Endothelial cell of umbilical vein (primary cell): Measurements from ENCODE around the gene PARP1.

Experiments used
- CTCF ChIP-seq, 2 donors: IDR thresholded peaks; 1 replicate in 1 of 2; 2 replicates in 1 of 2; pipeline ENCODE4 v1.5.1; 2011; ENCODE audit warnings: low read length in 2 of 2, mild to moderate bottlenecking in 2 of 2, moderate library complexity in 2 of 2, control low read depth in 1 of 2, inconsistent platforms in 1 of 2, low read depth in 1 of 2; ENCODE audit not compliant: insufficient read depth in 1 of 2; ENCODE audit errors: extremely low read depth in 1 of 2
- EZH2 ChIP-seq: IDR thresholded peaks from 2 replicates; pipeline ENCODE4 v1.6.1; 2012; ENCODE audit warnings: borderline replicate concordance, low read depth, mild to moderate bottlenecking, moderate library complexity, low read length, inconsistent platforms; ENCODE audit not compliant: severe bottlenecking
- FOS ChIP-seq: IDR thresholded peaks from 2 replicates; pipeline ENCODE4 v1.6.1; 2011; ENCODE audit warnings: mild to moderate bottlenecking, low read length, moderate library complexity, borderline replicate concordance; ENCODE audit not compliant: insufficient read depth
- JUN ChIP-seq: IDR thresholded peaks from 2 replicates; pipeline ENCODE4 v1.6.1; 2011; ENCODE audit warnings: borderline replicate concordance, low read depth; ENCODE audit not compliant: insufficient read length, insufficient read depth
- MAX ChIP-seq: IDR thresholded peaks from 2 replicates; pipeline ENCODE4 v1.6.1; 2011; ENCODE audit not compliant: insufficient read depth, insufficient read length
- MYC ChIP-seq: IDR thresholded peaks from one replicate; pipeline ENCODE4 v1.6.1; 2011; ENCODE audit warnings: mild to moderate bottlenecking, low read depth, low read length
- POLR2A ChIP-seq: IDR thresholded peaks from 2 replicates; pipeline ENCODE4 v1.6.1; 2012; ENCODE audit warnings: low read depth, mild to moderate bottlenecking, control low read depth, low read length
- POLR2AphosphoS5 ChIP-seq: IDR thresholded peaks from 2 replicates; pipeline ENCODE4 v1.6.1; 2012; ENCODE audit warnings: low read depth, mild to moderate bottlenecking, control low read depth, low read length, moderate library complexity; ENCODE audit not compliant: insufficient read depth

- TF ChIP-seq CTCF (IDR thresholded peaks at IDR 0.05; ENCODE audit: extremely low read depth in 1 of 2, insufficient read depth in 1 of 2, low read depth in 1 of 2, low read length in 2 of 2) (no peak), POLR2A (no peak), MAX (no peak), JUN (no peak), POLR2AphosphoS5 (no peak), FOS (no peak), EZH2 (no peak), MYC (no peak)
Observed at GRCh38 chr1:226436472-226436854, 28.6 kb upstream of the PARP1 start.
